HepG2 (cell line): ENCODE results near the gene SLC22A31. TPM values are rescaled to one million over a fixed set of nuclear protein-coding genes. Genes with fewer than 3 reads are reported as not detected.

ENCODE experiments used
- HINFP ChIP-seq: sonication (generic); formaldehyde crosslinking; IDR thresholded peaks from 2 replicates; pipeline ENCODE4 v1.4.0; 2020; ENCODE audit warnings: low read depth, mild to moderate bottlenecking, missing genetic modification reagents
- PHF20 ChIP-seq: sonication (generic); formaldehyde crosslinking; IDR thresholded peaks from 2 replicates; pipeline ENCODE4 v1.5.0; 2020; ENCODE audit warnings: mild to moderate bottlenecking, missing genetic modification reagents
- RBFOX2 ChIP-seq: fragments of 200-400 bp; formaldehyde crosslinking; IDR thresholded peaks from 2 replicates; pipeline ENCODE4 v1.6.1; 2017; ENCODE audit warnings: low read depth, mild to moderate bottlenecking, low read length
- ZNF564 ChIP-seq: sonication (generic); formaldehyde crosslinking; IDR thresholded peaks from 2 replicates; pipeline ENCODE4 v1.8.1; 2023; ENCODE audit warnings: mild to moderate bottlenecking, missing genetic modification reagents
- ZNF605 ChIP-seq: sonication (generic); formaldehyde crosslinking; IDR thresholded peaks from 2 replicates; pipeline ENCODE4 v1.8.0; 2022; ENCODE audit warnings: mild to moderate bottlenecking, missing genetic modification reagents
- ZNF609 ChIP-seq: sonication (generic); formaldehyde crosslinking; IDR thresholded peaks from 2 replicates; pipeline ENCODE4 v1.4.0; 2020; ENCODE audit warnings: mild to moderate bottlenecking, missing genetic modification reagents, borderline replicate concordance
- ZNF768 ChIP-seq: sonication (generic); formaldehyde crosslinking; IDR thresholded peaks from 2 replicates; pipeline ENCODE4 v1.4.0; 2020; ENCODE audit warnings: missing genetic modification reagents
- polyA plus RNA-seq, 8 experiments: library from polyadenylated mRNA; depleted of rRNA in 3 of 8; stranded (reverse) in 7 of 8; unstranded in 1 of 8; fragments of >200 nt; fragmentation: Illumina TruSeq in 4 of 8; extraction: Trizol in 4 of 8; gene quantifications; 2 replicates each; pipeline versions ENCODE4 v1.2.1 to v1.2.3, GENCODE V29; 2011 to 2016; ENCODE audit warnings: low read depth in 4 of 8, missing spikeins in 1 of 8, mixed read lengths in 1 of 8; ENCODE audit not compliant: insufficient read depth in 1 of 8
- total RNA-seq, 5 experiments: library from RNA; depleted of rRNA; stranded (reverse); fragments of >200 nt; fragmentation: Illumina TruSeq; extraction: Trizol; gene quantifications; 2 replicates each; pipeline ENCODE4 v1.2.3, GENCODE V29; 2016; ENCODE audit warnings: low read depth in 1 of 5

Gene SLC22A31
- total and polyA plus RNA-seq, 2 of the 13 experiments (the other 11 are each of a cell fraction or from before 2014, with no cell fraction given), result 67.3 to 83.3 TPM

- TF ChIP-seq HINFP (0 out of 2 replicates have a peak, but pooled peaks have one; percentile 45), ZNF605 (CRISPR knock-in tag) (no peak), PHF20 (0 out of 2 replicates have a peak, but pooled peaks have one; percentile 27), ZNF564 (peak; percentile 100), RBFOX2 (no peak), ZNF768 (CRISPR knock-in tag) (no peak), ZNF609 (CRISPR knock-in tag) (peak; percentile 82; the same call in 1 of the 2 replicates)
Observed at GRCh38 chr16:89232107-89232506, 31.8 kb upstream of the SLC22A31 start (continued).
